Adrenal gland (tissue), 12 donors: ENCODE data around the gene NUAK1. TPM values are rescaled to one million over a fixed set of nuclear protein-coding genes. Genes with fewer than 3 reads are reported as not detected.

Source experiments
- DNase-seq, 7 donors: peaks; one replicate each; pipeline ENCODE4 v3.0.0-alpha.2; 2019 to 2020
- H3K27ac ChIP-seq, 5 donors: fragments of 200-600 bp; sonication (generic) in 4 of 5; 1 replicate in 3 of 5; 2 replicates in 2 of 5; pipeline versions ENCODE4 v1.5.1 to v1.8.0; 2016 to 2020; ENCODE audit warnings: mild to moderate bottlenecking in 1 of 5
- H3K27me3 ChIP-seq: fragments of 200-600 bp; 2 replicates; pipeline ENCODE4 v1.8.0; 2021
- H3K36me3 ChIP-seq, 2 donors: fragments of 200-600 bp; replicated peaks in 1 of 2; 1 replicate in 1 of 2; 2 replicates in 1 of 2; pipeline versions ENCODE4 v1.5.1 to v1.8.0; 2018 to 2022
- H3K4me1 ChIP-seq, 2 donors: fragments of 200-600 bp; replicated peaks in 1 of 2; 1 replicate in 1 of 2; 2 replicates in 1 of 2; pipeline versions ENCODE4 v1.5.1 to v1.8.0; 2018 to 2021
- H3K4me3 ChIP-seq, 4 donors: fragments of 200-600 bp; sonication (generic) in 3 of 4; one replicate each; pipeline ENCODE4 v1.5.1; 2016 to 2018
- H3K9me3 ChIP-seq, 3 donors: fragments of 200-600 bp; sonication (generic) in 1 of 3; replicated peaks in 1 of 3; 1 replicate in 2 of 3; 2 replicates in 1 of 3; pipeline versions ENCODE4 v1.5.1 to v1.8.0; 2016 to 2021
- CTCF ChIP-seq, 6 experiments: fragments of 450-650 bp in 4 of 6; fragments of 200-600 bp in 2 of 6; sonication (generic) in 1 of 6; IDR thresholded peaks; 1 replicate in 5 of 6; 2 replicates in 1 of 6; pipeline versions ENCODE4 v1.5.1 to v1.8.0; 2016 to 2021; ENCODE audit warnings: antibody characterized with exemption in 6 of 6, mild to moderate bottlenecking in 2 of 6, moderate library complexity in 1 of 6
- POLR2A ChIP-seq, 2 donors: fragments of 450-650 bp; IDR thresholded peaks; one replicate each; pipeline ENCODE4 v1.6.1; 2017; ENCODE audit warnings: antibody characterized with exemption in 2 of 2, mild to moderate bottlenecking in 2 of 2, moderate library complexity in 1 of 2
- WGBS, 4 donors: extraction: QIAGEN DNeasy Blood & Tissue Kit in 2 of 4; methylation state at CpG; one replicate each; pipeline versions ENCODE4 v1.1.5 to v1.1.7; 2013 to 2017; 5-methylcytosine and 5-hydroxymethylcytosine counted together
- intact Hi-C, 2 donors: fragments of 100-400 bp; cut with DNase I; formaldehyde crosslinking; loops; one replicate each; pipeline versions ENCODE4 v1.14.1 to v1.15.0; 2022 to 2023
- polyA plus RNA-seq, 3 donors: library from polyadenylated mRNA; stranded (reverse); fragments of 200-250 nt in 2 of 3; fragments of 350-450 nt in 1 of 3; fragmentation: Illumina TruSeq in 1 of 3; extraction: RNeasy Lipid Tissue Mini Kit (QIAGEN cat#74804) in 1 of 3; gene quantifications; one replicate each; pipeline ENCODE4 v1.2.3, GENCODE V29; 2013 to 2014
- total RNA-seq, 9 donors: library from RNA; depleted of rRNA in 4 of 9; stranded (reverse); fragments of >200 nt in 4 of 9; fragments of 120-200 nt in 1 of 9; fragmentation: NEBNext Ultra II Directional in 1 of 9; extraction: Animal tissue kit (Norgen Biotek cat#: 25700) in 1 of 9; gene quantifications; one replicate each; pipeline versions ENCODE4 v1.1.0 to v1.2.4, GENCODE V29; 2013 to 2023
- donor health status: healthy with polysubstance abuse.
- donor health status: Bipolar disorder and iron deficiency.
- donor health status: DM: yes; HTN: yes; CAD: no.
- donor health status: DM: no; HTN: no; CAD: no.
- donor health status: DM: no; HTN: no; CAD: no.
- donor health status: DM: yes; HTN: yes; CAD: no.

The NUAK1 gene
- total and polyA plus RNA-seq, 12 donors: 2.4 to 15.1 (median 8.4) TPM

GRCh38 chr12:106171117-106171750, 32.5 kb upstream of the NUAK1 start:
- TF ChIP-seq POLR2A (IDR thresholded peaks at IDR 0.05) (no peak), CTCF (IDR thresholded peaks at IDR 0.05) (peak in 2 of 6 experiments; percentile 16 to 37)
- H3K9me3 ChIP-seq: no peaks in the 10 kb centered on the region
- H3K27ac ChIP-seq: no peak overlapping the region
- H3K4me1 ChIP-seq: no peaks in the 10 kb centered on the region
- no peaks in the 10 kb centered on the region for H3K36me3 ChIP-seq
- 73 to 83% (median 82%) methylated on average over 4 of the region's 4 CpGs for WGBS, 4 donors
- DNase-seq: no peak
- H3K4me3 ChIP-seq: no peak overlapping the region
- intact Hi-C loops: no loop called here
- no peaks in the 10 kb centered on the region for H3K27me3 ChIP-seq

GRCh38 chr12:106170285-106170684, 31.5 kb upstream of the NUAK1 start:
- TF ChIP-seq POLR2A (IDR thresholded peaks at IDR 0.05) (no peak), CTCF (IDR thresholded peaks at IDR 0.05) (no peak)
- Histone ChIP-seq H3K4me3 (no peak overlapping the region), H3K27me3 (no peaks in the 10 kb centered on the region), H3K9me3 (no peaks in the 10 kb centered on the region), H3K27ac (no peak overlapping the region), H3K4me1 (no peaks in the 10 kb centered on the region), H3K36me3 (no peaks in the 10 kb centered on the region)
- 68 to 77% (median 72%) methylated on average over 4 of the region's 4 CpGs for WGBS, 4 donors
- intact Hi-C loops: no loop called here
- peak in 2 of 7 donors; percentile 30 to 31 for DNase-seq

- peaks cover 5% of the 10 kb centered on the region for H3K27me3 ChIP-seq
- no peak overlapping the region for H3K27ac ChIP-seq
- no peak for DNase-seq
- no peaks in the 10 kb centered on the region for H3K4me1 ChIP-seq
- H3K9me3 ChIP-seq: no peaks in the 10 kb centered on the region
- H3K36me3 ChIP-seq: no peaks in the 10 kb centered on the region
- WGBS, 4 donors: 61 to 85% (median 76%) methylated on average over 1 to 3 of the region's 3 CpGs
- intact Hi-C loops: no loop called here
- TF ChIP-seq POLR2A (IDR thresholded peaks at IDR 0.05): no peak
- TF ChIP-seq CTCF (IDR thresholded peaks at IDR 0.05): no peak
- H3K4me3 ChIP-seq: no peak overlapping the region
These were observed 25.0 kb upstream of the NUAK1 start for GRCh38 chr12:106163712-106164111.

GRCh38 chr12:106161491-106161890, 22.7 kb upstream of the NUAK1 start:
- peaks cover 5% of the 10 kb centered on the region for H3K27me3 ChIP-seq
- H3K9me3 ChIP-seq: no peaks in the 10 kb centered on the region
- no peak for TF ChIP-seq CTCF (IDR thresholded peaks at IDR 0.05)
- no peak for TF ChIP-seq POLR2A (IDR thresholded peaks at IDR 0.05)
- intact Hi-C loops: no loop called here
- no peak overlapping the region for H3K27ac ChIP-seq
- H3K4me3 ChIP-seq: no peak overlapping the region
- no peak for DNase-seq
- no peaks in the 10 kb centered on the region for H3K4me1 ChIP-seq
- whole genome bisulfite sequencing, 4 donors: 82 to 89% (median 83%) methylated on average over 2 of the region's 2 CpGs
- no peaks in the 10 kb centered on the region for H3K36me3 ChIP-seq
